AG09319 (cell line): ENCODE results near the gene EXOG.

ENCODE experiments used
- DNase-seq: peaks from one replicate; pipeline ENCODE4 v3.0.0-alpha.2; 2010; ENCODE audit warnings: low read depth; ENCODE audit errors: extremely low read depth
- TF ChIP-seq, protein P1 (sequence below): IDR thresholded peaks from 2 replicates; pipeline ENCODE4 v1.5.1; 2011; ENCODE audit warnings: low read depth, mild to moderate bottlenecking, inconsistent platforms, low read length, moderate library complexity

EXOG gene

DNA sequence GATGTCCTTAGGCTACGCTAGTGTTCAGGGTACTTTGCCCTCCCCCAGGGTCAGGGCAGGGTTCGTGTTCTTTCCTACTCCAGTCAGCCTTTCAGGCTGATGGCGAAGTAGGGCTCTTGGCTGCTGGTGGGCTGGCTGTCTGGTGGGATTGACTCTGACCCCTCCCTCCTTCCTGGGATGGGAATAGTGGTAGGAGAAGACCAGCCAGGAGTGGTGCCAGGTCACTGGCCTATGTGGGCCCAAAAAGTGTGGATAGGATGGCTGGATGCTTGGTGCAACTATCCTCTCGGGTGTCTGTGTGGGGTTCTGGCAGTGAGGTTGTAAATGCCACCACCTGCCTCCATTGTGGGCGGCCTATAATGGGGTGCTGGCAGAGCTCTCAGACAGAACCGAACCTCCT lies 20.4 kb upstream of the EXOG start:
- TF ChIP-seq, protein P1, sequence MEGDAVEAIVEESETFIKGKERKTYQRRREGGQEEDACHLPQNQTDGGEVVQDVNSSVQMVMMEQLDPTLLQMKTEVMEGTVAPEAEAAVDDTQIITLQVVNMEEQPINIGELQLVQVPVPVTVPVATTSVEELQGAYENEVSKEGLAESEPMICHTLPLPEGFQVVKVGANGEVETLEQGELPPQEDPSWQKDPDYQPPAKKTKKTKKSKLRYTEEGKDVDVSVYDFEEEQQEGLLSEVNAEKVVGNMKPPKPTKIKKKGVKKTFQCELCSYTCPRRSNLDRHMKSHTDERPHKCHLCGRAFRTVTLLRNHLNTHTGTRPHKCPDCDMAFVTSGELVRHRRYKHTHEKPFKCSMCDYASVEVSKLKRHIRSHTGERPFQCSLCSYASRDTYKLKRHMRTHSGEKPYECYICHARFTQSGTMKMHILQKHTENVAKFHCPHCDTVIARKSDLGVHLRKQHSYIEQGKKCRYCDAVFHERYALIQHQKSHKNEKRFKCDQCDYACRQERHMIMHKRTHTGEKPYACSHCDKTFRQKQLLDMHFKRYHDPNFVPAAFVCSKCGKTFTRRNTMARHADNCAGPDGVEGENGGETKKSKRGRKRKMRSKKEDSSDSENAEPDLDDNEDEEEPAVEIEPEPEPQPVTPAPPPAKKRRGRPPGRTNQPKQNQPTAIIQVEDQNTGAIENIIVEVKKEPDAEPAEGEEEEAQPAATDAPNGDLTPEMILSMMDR, result no peak
- no peak for DNase-seq

GRCh38 chr3:38476157-38476756 lies 19.9 kb upstream of the EXOG start:
- TF ChIP-seq, protein P1, result no peak
- no peak for DNase-seq

GRCh38 chr3:38477057-38477820 lies 18.9 kb upstream of the EXOG start:
- no peak for DNase-seq
- TF ChIP-seq, protein P1, result no peak

- TF ChIP-seq, protein P1, result no peak
- DNase-seq, result no peak
Observed at GRCh38 chr3:38477839-38478450, 18.2 kb upstream of the EXOG start.

DNA sequence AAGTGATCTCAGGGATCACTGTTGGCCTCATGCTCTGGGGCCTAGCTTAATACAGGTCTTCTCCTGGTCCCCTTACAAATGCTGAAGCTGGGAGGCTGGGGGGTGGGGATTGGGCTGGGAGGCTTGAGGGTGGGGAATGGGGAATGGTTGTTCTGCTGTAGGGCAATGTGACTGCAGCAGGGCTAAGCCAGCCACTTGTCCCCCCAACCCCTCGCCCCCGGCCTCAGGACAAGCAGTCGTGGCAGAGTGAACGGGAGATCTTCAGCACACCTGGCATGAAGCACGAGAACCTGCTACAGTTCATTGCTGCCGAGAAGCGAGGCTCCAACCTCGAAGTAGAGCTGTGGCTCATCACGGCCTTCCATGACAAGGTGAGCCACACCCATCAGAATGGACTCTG lies 17.2 kb upstream of the EXOG start:
- no peak for DNase-seq
- TF ChIP-seq, protein P1, result no peak

DNA sequence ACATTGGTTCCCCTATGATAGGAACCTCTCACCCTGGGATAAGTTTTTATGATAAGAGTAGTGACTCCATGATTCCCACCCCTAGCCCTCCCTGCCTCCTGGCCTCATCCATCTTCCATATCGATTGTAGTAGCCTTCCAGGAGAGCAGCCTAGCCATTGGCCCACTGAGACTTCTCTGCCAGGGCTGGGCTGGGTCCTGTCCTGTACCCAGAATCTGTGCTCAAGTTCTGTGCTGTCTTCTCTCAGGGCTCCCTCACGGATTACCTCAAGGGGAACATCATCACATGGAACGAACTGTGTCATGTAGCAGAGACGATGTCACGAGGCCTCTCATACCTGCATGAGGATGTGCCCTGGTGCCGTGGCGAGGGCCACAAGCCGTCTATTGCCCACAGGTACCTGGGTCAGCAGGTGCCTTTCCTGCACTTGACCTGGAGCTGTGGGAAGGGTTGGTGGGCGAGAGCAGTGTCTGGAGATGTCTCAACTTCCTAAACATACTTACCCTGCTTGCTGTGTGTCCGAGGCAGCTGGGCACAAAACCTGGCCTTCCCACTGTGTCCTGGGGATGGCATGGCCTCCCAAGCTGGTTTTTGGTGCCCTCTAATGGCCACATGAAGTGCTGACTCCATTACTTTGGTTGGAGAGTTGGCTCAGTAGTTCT lies 16.6 kb upstream of the EXOG start:
- peak; percentile 37 for DNase-seq
- TF ChIP-seq, protein P1, result peak; percentile 94

GRCh38 chr3:38480093-38480445 lies 16.1 kb upstream of the EXOG start:
- TF ChIP-seq, protein P1, result no peak
- DNase-seq, result no peak
